Parathyroid adenoma (tissue), 2 donors: Measurements from ENCODE around the gene TMC7.

ENCODE experiments used
- H2AFZ ChIP-seq: fragments of 300-600 bp; sonication (generic); one replicate; pipeline ENCODE4 v1.7.0; 2017; ENCODE audit warnings: antibody characterized with exemption, mild to moderate bottlenecking
- H3K27ac ChIP-seq: fragments of 300-600 bp; sonication (generic); one replicate; pipeline ENCODE4 v1.7.0; 2017
- H3K27me3 ChIP-seq: fragments of 300-600 bp; sonication (generic); one replicate; pipeline ENCODE4 v1.7.0; 2017; ENCODE audit warnings: low read length; ENCODE audit not compliant: control insufficient read depth, insufficient read depth
- H3K36me3 ChIP-seq: fragments of 300-600 bp; sonication (generic); one replicate; pipeline ENCODE4 v1.7.0; 2017; ENCODE audit warnings: low read length; ENCODE audit not compliant: control insufficient read depth, insufficient read depth
- H3K4me1 ChIP-seq: fragments of 300-600 bp; sonication (generic); one replicate; pipeline ENCODE4 v1.7.0; 2017; ENCODE audit warnings: control low read depth
- H3K4me2 ChIP-seq: fragments of 300-600 bp; sonication (generic); one replicate; pipeline ENCODE4 v1.7.0; 2017; ENCODE audit warnings: low read length
- H3K4me3 ChIP-seq: fragments of 300-600 bp; sonication (generic); one replicate; pipeline ENCODE4 v1.7.0; 2017; ENCODE audit warnings: low read depth, low read length
- H3K79me2 ChIP-seq: fragments of 300-600 bp; sonication (generic); one replicate; pipeline ENCODE4 v1.7.0; 2017; ENCODE audit warnings: control low read depth
- H3K9ac ChIP-seq: fragments of 300-600 bp; sonication (generic); one replicate; pipeline ENCODE4 v1.7.0; 2017; ENCODE audit warnings: mild to moderate bottlenecking
- H3K9me3 ChIP-seq: fragments of 300-600 bp; sonication (generic); one replicate; pipeline ENCODE4 v1.7.0; 2017; ENCODE audit warnings: low read length; ENCODE audit not compliant: control insufficient read depth
- CTCF ChIP-seq: fragments of 300-600 bp; sonication (generic); IDR thresholded peaks from one replicate; pipeline ENCODE4 v1.7.0; 2017; ENCODE audit warnings: antibody characterized with exemption, mild to moderate bottlenecking
- donor health status: primary hyperparathyroidism.

TMC7 gene

GRCh38 chr16:18941471-18941870 is 42.3 kb upstream of the TMC7 start:
- H3K27ac ChIP-seq = no peak overlapping the region
- H3K79me2 ChIP-seq = no peaks in the 10 kb centered on the region
- H3K4me3 ChIP-seq = no peak overlapping the region
- no peak for TF ChIP-seq CTCF
- no peak overlapping the region for H2AFZ ChIP-seq
- H3K4me1 ChIP-seq = no peaks in the 10 kb centered on the region
- H3K9ac ChIP-seq = no peak overlapping the region
- no peaks in the 10 kb centered on the region for H3K9me3 ChIP-seq
- H3K36me3 ChIP-seq = no peaks in the 10 kb centered on the region
- H3K4me2 ChIP-seq = no peak overlapping the region
- H3K27me3 ChIP-seq = no peaks in the 10 kb centered on the region

GRCh38 chr16:18942061-18942460 is 41.7 kb upstream of the TMC7 start:
- Histone ChIP-seq H3K9ac (no peak overlapping the region), H2AFZ (no peak overlapping the region), H3K27me3 (no peaks in the 10 kb centered on the region), H3K36me3 (no peaks in the 10 kb centered on the region), H3K4me3 (no peak overlapping the region), H3K27ac (no peak overlapping the region), H3K9me3 (no peaks in the 10 kb centered on the region), H3K79me2 (no peaks in the 10 kb centered on the region), H3K4me1 (no peaks in the 10 kb centered on the region), H3K4me2 (no peak overlapping the region)
- TF ChIP-seq CTCF = no peak

- Histone ChIP-seq H3K9ac (no peak overlapping the region), H3K4me1 (no peaks in the 10 kb centered on the region), H3K9me3 (no peaks in the 10 kb centered on the region), H3K4me3 (no peak overlapping the region), H3K79me2 (no peaks in the 10 kb centered on the region), H3K27me3 (no peaks in the 10 kb centered on the region), H3K36me3 (no peaks in the 10 kb centered on the region), H3K4me2 (no peak overlapping the region), H2AFZ (no peak overlapping the region), H3K27ac (no peak overlapping the region)
- no peak for TF ChIP-seq CTCF
Measured at GRCh38 chr16:18943414-18943813, 40.3 kb upstream of the TMC7 start.

GRCh38 chr16:18945233-18945632 is 38.5 kb upstream of the TMC7 start:
- no peaks in the 10 kb centered on the region for H3K79me2 ChIP-seq
- H3K27me3 ChIP-seq = no peaks in the 10 kb centered on the region
- no peak overlapping the region for H3K4me2 ChIP-seq
- H3K4me1 ChIP-seq = no peaks in the 10 kb centered on the region
- no peak overlapping the region for H3K27ac ChIP-seq
- no peak overlapping the region for H3K9ac ChIP-seq
- no peak overlapping the region for H3K4me3 ChIP-seq
- H3K36me3 ChIP-seq = no peaks in the 10 kb centered on the region
- no peaks in the 10 kb centered on the region for H3K9me3 ChIP-seq
- H2AFZ ChIP-seq = no peak overlapping the region
- TF ChIP-seq CTCF = no peak

- Histone ChIP-seq H3K4me1 (no peaks in the 10 kb centered on the region), H3K27ac (no peak overlapping the region), H3K9ac (no peak overlapping the region), H2AFZ (no peak overlapping the region), H3K27me3 (no peaks in the 10 kb centered on the region), H3K4me2 (no peak overlapping the region), H3K79me2 (no peaks in the 10 kb centered on the region), H3K9me3 (no peaks in the 10 kb centered on the region), H3K4me3 (no peak overlapping the region), H3K36me3 (no peaks in the 10 kb centered on the region)
- no peak for TF ChIP-seq CTCF
Measured at GRCh38 chr16:18948372-18949020, 35.2 kb upstream of the TMC7 start.
